T-helper 1 cell treated with Interleukin-12 subunit alpha and Interleukin-12 subunit beta and Interleukin-4 antibody, amounts not matched to agents 30 ng/mL and 1 ng/mL, for 36 hours (primary cell): ENCODE results near the gene PAH. TPM values are rescaled to one million over a fixed set of nuclear protein-coding genes. Genes with fewer than 3 reads are reported as not detected.

Experiments
- intact Hi-C: fragments of 100-400 bp; cut with micrococcal nuclease; formaldehyde crosslinking; loops from one replicate; pipeline ENCODE4 v1.15.1; 2024
- total RNA-seq: library from RNA; stranded (reverse); gene quantifications from 2 replicates; pipeline ENCODE4 v1.2.3, GENCODE V29; 2022

The PAH gene
- total RNA-seq, 1 donor from 2014 or later: not detected

- intact Hi-C loops: loop anchor here (5.0 kb wide), 1 partner anchor 491 kb away; no protein-coding TSS in a partner anchor
Observed at GRCh38 chr12:102950950-102951619, 34.0 kb upstream of the PAH start.

GRCh38 chr12:102950107-102950949 is 33.3 kb upstream of the PAH start:
- intact Hi-C loops: loop anchor here (5.0 kb wide), 1 partner anchor 492 kb away; no protein-coding TSS in a partner anchor

- intact Hi-C loops: loop anchor here (1.0 to 5.0 kb wide), 4 partner anchors 67 to 682 kb away; no protein-coding TSS in a partner anchor
Observed at GRCh38 chr12:102948941-102949352, 31.9 kb upstream of the PAH start.

GRCh38 chr12:102946042-102946441 is 29.0 kb upstream of the PAH start:
- intact Hi-C loops: loop anchor here (5.0 kb wide), 1 partner anchor 64 kb away; no protein-coding TSS in a partner anchor

- intact Hi-C loops: no loop called here
Observed at GRCh38 chr12:102939670-102940222, 22.7 kb upstream of the PAH start.

- intact Hi-C loops: no loop called here
Observed at GRCh38 chr12:102939059-102939458, 22.0 kb upstream of the PAH start.

- intact Hi-C loops: no loop called here
Observed at GRCh38 chr12:102933168-102933567, 16.1 kb upstream of the PAH start.

GRCh38 chr12:102927220-102927619 is 10.2 kb upstream of the PAH start:
- intact Hi-C loops: no loop called here

GRCh38 chr12:102921240-102921639 is 4.2 kb upstream of the PAH start:
- intact Hi-C loops: no loop called here

GRCh38 chr12:102920271-102920670 is 3.2 kb upstream of the PAH start:
- intact Hi-C loops: no loop called here

- intact Hi-C loops: no loop called here
Observed at GRCh38 chr12:102918840-102919239, 1.8 kb upstream of the PAH start.

- intact Hi-C loops: no loop called here
Observed at GRCh38 chr12:102916252-102917025, 605 bp downstream of the PAH start.

GRCh38 chr12:102913453-102914226 is 3.4 kb downstream of the PAH start:
- intact Hi-C loops: no loop called here

GRCh38 chr12:102912258-102912657 is 4.8 kb downstream of the PAH start:
- intact Hi-C loops: no loop called here

- intact Hi-C loops: no loop called here
Observed at GRCh38 chr12:102911320-102911719, 5.7 kb downstream of the PAH start.

GRCh38 chr12:102910792-102911191 is 6.3 kb downstream of the PAH start:
- intact Hi-C loops: no loop called here

- intact Hi-C loops: no loop called here
Observed at GRCh38 chr12:102910137-102910536, 6.9 kb downstream of the PAH start.

- intact Hi-C loops: no loop called here
Observed at GRCh38 chr12:102907918-102908317, 9.1 kb downstream of the PAH start.

- intact Hi-C loops: no loop called here
Observed at GRCh38 chr12:102905229-102905628, 11.8 kb downstream of the PAH start.

- intact Hi-C loops: no loop called here
Observed at GRCh38 chr12:102903337-102904007, 13.6 kb downstream of the PAH start.
